Astrocyte of the spinal cord (primary cell): Measurements from ENCODE around the gene UTS2R.

Experiments
- DNase-seq: peaks from one replicate; pipeline ENCODE4 v3.0.0; 2011; ENCODE audit warnings: low read depth, low spot score
- H3K4me3 ChIP-seq: 2 replicates; pipeline ENCODE4 v1.5.1; 2011; ENCODE audit warnings: low read depth, mild to moderate bottlenecking, low read length, moderate library complexity
- CTCF ChIP-seq: IDR thresholded peaks from 2 replicates; pipeline ENCODE4 v1.5.1; 2012; ENCODE audit warnings: low read depth, mild to moderate bottlenecking, low read length, inconsistent platforms
- in situ Hi-C: cut with HindIII; loops from 2 replicates; pipeline ENCODE4 v1.10.0; 2017; ENCODE audit warnings: low sequenced_read_pairs

Gene UTS2R

GRCh38 chr17:82392209-82392920, 20.8 kb downstream of the UTS2R start:
- in situ Hi-C loops, result no loop called here
- no peak overlapping the region for H3K4me3 ChIP-seq
- TF ChIP-seq CTCF, result no peak
- DNase-seq, result no peak

- DNase-seq, result no peak
- no peak for TF ChIP-seq CTCF
- in situ Hi-C loops, result no loop called here
These were observed 21.4 kb downstream of the UTS2R start for GRCh38 chr17:82392941-82393340.

GRCh38 chr17:82394278-82394677, 22.7 kb downstream of the UTS2R start:
- no peak for DNase-seq
- no peak overlapping the region for H3K4me3 ChIP-seq
- in situ Hi-C loops, result no loop called here
- TF ChIP-seq CTCF, result no peak

More at GRCh38 chr17:82392941-82393340, 21.4 kb downstream of the UTS2R start:
- no peak overlapping the region for H3K4me3 ChIP-seq

- DNase-seq, result peak; percentile 68
- in situ Hi-C loops, result no loop called here
- H3K4me3 ChIP-seq, result no peak overlapping the region
- TF ChIP-seq CTCF, result no peak
These were observed 25.3 kb downstream of the UTS2R start for GRCh38 chr17:82396601-82397435.

GRCh38 chr17:82397449-82398335, 26.1 kb downstream of the UTS2R start:
- in situ Hi-C loops, result no loop called here
- no peak for DNase-seq
- TF ChIP-seq CTCF, result no peak
- no peak overlapping the region for H3K4me3 ChIP-seq

- H3K4me3 ChIP-seq, result no peak overlapping the region
- peak; percentile 78 for DNase-seq
- TF ChIP-seq CTCF, result no peak
- in situ Hi-C loops, result no loop called here
These were observed 27.5 kb downstream of the UTS2R start for GRCh38 chr17:82399041-82399441.
